Measurements from ENCODE around the gene SLC10A1.
A peak's percentile ranks its signal among the peaks of the same experiment; 100 is the strongest.

Gene SLC10A1

DNA sequence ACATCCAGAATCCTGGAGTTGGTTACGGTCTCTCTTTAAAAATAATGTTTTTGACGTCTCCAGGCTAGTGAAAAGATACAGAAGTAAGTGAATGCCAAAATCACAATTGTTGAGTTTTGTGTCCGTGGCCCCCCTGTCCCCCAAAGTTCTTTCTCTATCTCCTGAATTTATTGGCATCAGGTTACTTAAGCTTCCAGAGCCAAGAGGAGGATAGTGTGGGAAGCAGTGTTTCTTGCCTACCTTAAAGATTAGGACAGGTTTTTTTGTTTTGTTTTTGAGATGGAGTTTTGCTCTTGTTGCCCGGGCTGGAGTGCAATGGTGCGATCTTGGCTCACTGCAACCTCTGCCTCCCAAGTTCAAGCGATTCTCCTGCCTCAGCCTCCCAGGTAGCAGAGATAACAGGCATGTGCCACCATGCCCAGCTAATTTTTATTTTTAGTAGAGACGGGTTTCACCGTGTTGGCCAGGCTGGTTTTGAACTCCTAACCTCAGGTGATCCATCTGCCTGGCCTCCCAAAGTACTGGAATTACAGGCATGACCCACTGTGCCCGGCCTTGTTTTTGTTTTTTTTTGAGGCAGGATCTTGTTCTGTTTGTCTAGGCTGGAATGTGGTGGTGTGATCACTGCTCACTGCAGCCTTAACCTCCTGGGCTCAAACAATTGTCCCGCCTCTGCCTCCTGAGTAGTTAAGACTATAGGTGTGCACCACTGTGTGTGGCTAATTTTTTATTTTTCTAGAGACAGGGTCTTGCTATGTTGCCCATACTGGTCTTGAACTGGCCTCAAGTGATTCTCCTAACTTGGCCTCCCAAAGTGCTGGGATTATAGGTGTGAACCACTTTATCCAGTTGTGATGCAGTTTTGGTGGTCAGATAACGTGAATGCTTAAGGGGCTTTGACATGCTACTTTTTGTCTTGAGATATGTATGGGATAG is 24.7 kb downstream of the SLC10A1 start:
- Histone ChIP-seq H3K79me2 (ENCODE audit: insufficient read depth, low read length) (peaks cover 79% of the 10 kb centered on the region), H3F3A (ENCODE audit: low read depth) (no peaks in the 10 kb centered on the region; the same call in 1 of the 2 replicates), H3K36me3 (ENCODE audit: insufficient read depth, low read length) (peaks cover 91% of the 10 kb centered on the region), H3K9me2 (replicated peaks; ENCODE audit: low read depth, low read length) (no peaks in the 10 kb centered on the region), H3K4me3 (ENCODE audit: low read length, poor library complexity, severe bottlenecking) (no peak overlapping the region), H2AFZ (ENCODE audit: low read length) (no peak overlapping the region), H3K4me2 (ENCODE audit: low read depth, low read length, poor library complexity, severe bottlenecking) (peak overlapping the region; percentile 98), H3K27me3 (ENCODE audit: insufficient read depth, low read length, poor library complexity, severe bottlenecking) (peaks cover 7% of the 10 kb centered on the region), H3K9me3 (ENCODE audit: insufficient read depth, low read depth, low read length) (no peaks in the 10 kb centered on the region), H3K9ac (ENCODE audit: low read depth, low read length, poor library complexity, severe bottlenecking) (no peak overlapping the region), H3K4me1 (ENCODE audit: insufficient read depth, low read length, poor library complexity, severe bottlenecking) (peaks cover 34% of the 10 kb centered on the region), H4K20me1 (ENCODE audit: insufficient read depth, low read length, poor library complexity, severe bottlenecking) (peaks cover 66% of the 10 kb centered on the region)
- TF ChIP-seq CTCF (conservative IDR thresholded peaks at IDR 0.05; ENCODE audit: low read length) (no peak), EZH2phosphoT487 (IDR thresholded peaks at IDR 0.05; ENCODE audit: borderline replicate concordance) (no peak)

DNA sequence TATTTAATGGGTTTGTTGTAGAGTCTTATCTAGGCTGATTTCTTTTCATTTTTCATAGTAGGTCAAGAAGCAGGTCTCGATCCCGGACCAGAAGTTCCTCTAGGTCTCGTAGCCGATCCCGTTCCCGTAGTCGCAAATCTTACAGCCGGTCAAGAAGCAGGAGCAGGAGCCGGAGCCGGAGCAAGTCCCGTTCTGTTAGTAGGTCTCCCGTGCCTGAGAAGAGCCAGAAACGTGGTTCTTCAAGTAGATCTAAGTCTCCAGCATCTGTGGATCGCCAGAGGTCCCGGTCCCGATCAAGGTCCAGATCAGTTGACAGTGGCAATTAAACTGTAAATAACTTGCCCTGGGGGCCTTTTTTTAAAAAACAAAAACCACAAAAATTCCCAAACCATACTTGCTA is 25.9 kb downstream of the SLC10A1 start:
- TF ChIP-seq CTCF (conservative IDR thresholded peaks at IDR 0.05; ENCODE audit: low read length) (no peak), EZH2phosphoT487 (IDR thresholded peaks at IDR 0.05; ENCODE audit: borderline replicate concordance) (no peak)
- Histone ChIP-seq H3K27me3 (ENCODE audit: insufficient read depth, low read length, poor library complexity, severe bottlenecking) (peaks cover 10% of the 10 kb centered on the region), H3K9me2 (replicated peaks; ENCODE audit: low read depth, low read length) (no peaks in the 10 kb centered on the region), H3K9ac (ENCODE audit: low read depth, low read length, poor library complexity, severe bottlenecking) (no peak overlapping the region), H3K4me1 (ENCODE audit: insufficient read depth, low read length, poor library complexity, severe bottlenecking) (peaks cover 34% of the 10 kb centered on the region), H3K4me3 (ENCODE audit: low read length, poor library complexity, severe bottlenecking) (peak overlapping the region; percentile 99), H3K36me3 (ENCODE audit: insufficient read depth, low read length) (peaks cover 84% of the 10 kb centered on the region), H2AFZ (ENCODE audit: low read length) (no peak overlapping the region), H3K79me2 (ENCODE audit: insufficient read depth, low read length) (peaks cover 89% of the 10 kb centered on the region), H4K20me1 (ENCODE audit: insufficient read depth, low read length, poor library complexity, severe bottlenecking) (peaks cover 69% of the 10 kb centered on the region), H3K9me3 (ENCODE audit: insufficient read depth, low read depth, low read length) (no peaks in the 10 kb centered on the region), H3K4me2 (ENCODE audit: low read depth, low read length, poor library complexity, severe bottlenecking) (peak overlapping the region; percentile 98), H3F3A (ENCODE audit: low read depth) (no peaks in the 10 kb centered on the region; the same call in 1 of the 2 replicates)

GRCh38 chr14:69770559-69770958 is 26.5 kb downstream of the SLC10A1 start:
- peak overlapping the region; percentile 99 for H3K4me3 ChIP-seq (ENCODE audit: low read length, poor library complexity, severe bottlenecking)

More at GRCh38 chr14:69770559-69770958, 26.5 kb downstream of the SLC10A1 start:
- Histone ChIP-seq H4K20me1 (ENCODE audit: insufficient read depth, low read length, poor library complexity, severe bottlenecking) (peaks cover 63% of the 10 kb centered on the region), H3F3A (ENCODE audit: low read depth) (no peaks in the 10 kb centered on the region; the same call in 1 of the 2 replicates), H3K9ac (ENCODE audit: low read depth, low read length, poor library complexity, severe bottlenecking) (peak overlapping the region; percentile 10), H2AFZ (ENCODE audit: low read length) (no peak overlapping the region), H3K27me3 (ENCODE audit: insufficient read depth, low read length, poor library complexity, severe bottlenecking) (peaks cover 10% of the 10 kb centered on the region), H3K9me2 (replicated peaks; ENCODE audit: low read depth, low read length) (no peaks in the 10 kb centered on the region), H3K36me3 (ENCODE audit: insufficient read depth, low read length) (peaks cover 78% of the 10 kb centered on the region), H3K4me1 (ENCODE audit: insufficient read depth, low read length, poor library complexity, severe bottlenecking) (peaks cover 39% of the 10 kb centered on the region), H3K79me2 (ENCODE audit: insufficient read depth, low read length) (peaks cover 83% of the 10 kb centered on the region), H3K4me2 (ENCODE audit: low read depth, low read length, poor library complexity, severe bottlenecking) (peak overlapping the region; percentile 98), H3K9me3 (ENCODE audit: insufficient read depth, low read depth, low read length) (no peaks in the 10 kb centered on the region)
- TF ChIP-seq EZH2phosphoT487 (IDR thresholded peaks at IDR 0.05; ENCODE audit: borderline replicate concordance) (no peak), CTCF (conservative IDR thresholded peaks at IDR 0.05; ENCODE audit: low read length) (no peak)
